ENCODE data around the gene MYO15A.

GRCh38 chr17:18129041-18129502 lies 20.5 kb downstream of the MYO15A start:
- TF ChIP-seq POLR2A (IDR thresholded peaks at IDR 0.05; ENCODE audit: low read length) (no peak), GATA1 (IDR thresholded peaks at IDR 0.05; ENCODE audit: low read depth, low read length) (no peak)

Data from erythroblast (primary cell).